GM10248 (cell line): ENCODE data around the gene CD96.
"Not testable (repeated sequence)": the region's sequence is repeated elsewhere in the genome, so short reads cannot be mapped to it uniquely, and the experiment has no call there.

Experiments used
- CTCF ChIA-PET: fragments of 300-600 bp; sonication (Branson Sonifier 250); formaldehyde crosslinking; extraction: SDS; loops from one replicate; lab custom pipeline; 2021; ENCODE audit warnings: antibody characterized with exemption; lab: Yijun Ruan, JAX
- POLR2A ChIA-PET: fragments of 350-650 bp; sonication (Branson Sonifier 250); formaldehyde crosslinking; extraction: SDS; loops from one replicate; lab custom pipeline; 2020; ENCODE audit warnings: antibody characterized with exemption; lab: Yijun Ruan, JAX
- DNase-seq: peaks from one replicate; pipeline ENCODE4 v3.0.0; 2012; ENCODE audit errors: extremely low spot score
- CTCF ChIP-seq: IDR thresholded peaks from 2 replicates; pipeline ENCODE4 v1.5.1; 2012; ENCODE audit warnings: mild to moderate bottlenecking, low read depth; ENCODE audit errors: extremely low read depth, missing control alignments, control extremely low read depth

The CD96 gene

GRCh38 chr3:111617406-111617805, 75.4 kb downstream of the CD96 start:
- no peak for TF ChIP-seq CTCF
- DNase-seq = no peak
- CTCF ChIA-PET = interaction anchor here (0.9 to 4.4 kb wide), 4 partner anchors 15 to 60 kb away, joined by 3 to 31 read pairs (median 4); no protein-coding TSS in a partner anchor
- POLR2A ChIA-PET = no interaction called here

GRCh38 chr3:111617912-111618601, 76.1 kb downstream of the CD96 start:
- ChIA-PET POLR2A (interaction anchor here (0.7 kb wide), 1 partner anchor 490 kb away, joined by 7 read pairs; no protein-coding TSS in a partner anchor), CTCF (interaction anchor here (0.9 to 4.4 kb wide), 6 partner anchors 7 to 78 kb away, joined by 3 to 31 read pairs (median 4); no protein-coding TSS in a partner anchor)
- TF ChIP-seq CTCF = no peak
- no peak for DNase-seq

- no peak for DNase-seq
- ChIA-PET CTCF (interaction anchor here (1.2 to 4.4 kb wide), 5 partner anchors 8 to 79 kb away, joined by 3 to 31 read pairs (median 3); no protein-coding TSS in a partner anchor), POLR2A (no interaction called here)
- no peak for TF ChIP-seq CTCF
Measured at GRCh38 chr3:111618945-111619344, 76.9 kb downstream of the CD96 start.

- POLR2A ChIA-PET = no interaction called here
- CTCF ChIA-PET = interaction anchor here (1.3 to 4.4 kb wide), 4 partner anchors 9 to 49 kb away, joined by 3 to 31 read pairs (median 4); no protein-coding TSS in a partner anchor
- DNase-seq = no peak
- TF ChIP-seq CTCF = no peak
Measured at GRCh38 chr3:111619833-111620232, 77.8 kb downstream of the CD96 start.

GRCh38 chr3:111621535-111621934, 79.5 kb downstream of the CD96 start:
- ChIA-PET POLR2A (no interaction called here), CTCF (interaction anchor here (1.0 to 1.3 kb wide), 2 partner anchors 14 to 44 kb away, joined by 3 read pairs; no protein-coding TSS in a partner anchor)
- no peak for TF ChIP-seq CTCF
- DNase-seq = no peak

- no peak for DNase-seq
- ChIA-PET POLR2A (no interaction called here), CTCF (no interaction called here)
- no peak for TF ChIP-seq CTCF
Measured at GRCh38 chr3:111627092-111627491, 85.1 kb downstream of the CD96 start.

- CTCF ChIA-PET, DNase-seq, POLR2A ChIA-PET: not testable (repeated sequence)
Measured at GRCh38 chr3:111629018-111629417, 87.0 kb downstream of the CD96 start.

GRCh38 chr3:111630638-111631037, 88.6 kb downstream of the CD96 start:
- DNase-seq, POLR2A ChIA-PET: not testable (repeated sequence)
- CTCF ChIA-PET = interaction anchor here (1.4 kb wide), 1 partner anchor 11 kb away, joined by 3 read pairs; no protein-coding TSS in a partner anchor
